CD4-positive, alpha-beta T cell treated with Interferon alpha-2 for 1 hour (primary cell): ENCODE results near the gene RAPGEF5.

Source experiments
- DNase-seq, 2 donors: peaks; one replicate each; pipeline ENCODE4 v3.0.0-alpha.2; 2020 to 2022

RAPGEF5 gene

DNA sequence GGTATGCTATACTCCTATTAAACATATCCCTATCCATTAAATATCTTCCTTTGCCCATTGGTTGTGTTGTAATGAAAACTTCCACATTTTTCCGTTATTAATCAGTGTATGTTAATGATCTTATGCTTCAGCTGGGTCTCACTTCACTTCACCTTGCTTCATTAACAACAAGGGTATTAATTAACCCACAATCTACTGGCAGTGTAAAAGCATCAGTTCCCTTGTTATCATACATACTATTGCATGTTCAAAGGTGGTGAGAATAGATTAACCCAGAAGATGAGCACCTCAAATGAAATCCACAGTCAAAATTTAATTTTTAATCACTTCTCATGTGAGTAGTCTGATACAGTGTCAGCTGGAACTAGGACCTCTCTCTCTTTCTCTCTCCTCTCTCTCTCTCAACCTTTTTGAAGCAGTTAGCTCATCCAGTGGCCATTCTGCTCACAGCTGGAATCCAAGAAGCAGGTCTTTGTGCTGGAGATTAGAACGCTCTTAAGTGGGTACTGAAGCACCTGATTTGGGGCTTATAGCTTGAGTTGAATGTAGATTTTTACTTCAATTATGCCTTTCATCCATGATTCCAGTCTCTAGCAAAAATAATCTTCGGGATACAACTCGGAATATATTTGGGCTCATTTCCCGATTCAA, 172.3 kb downstream of the RAPGEF5 start:
- DNase-seq = no peak

DNA sequence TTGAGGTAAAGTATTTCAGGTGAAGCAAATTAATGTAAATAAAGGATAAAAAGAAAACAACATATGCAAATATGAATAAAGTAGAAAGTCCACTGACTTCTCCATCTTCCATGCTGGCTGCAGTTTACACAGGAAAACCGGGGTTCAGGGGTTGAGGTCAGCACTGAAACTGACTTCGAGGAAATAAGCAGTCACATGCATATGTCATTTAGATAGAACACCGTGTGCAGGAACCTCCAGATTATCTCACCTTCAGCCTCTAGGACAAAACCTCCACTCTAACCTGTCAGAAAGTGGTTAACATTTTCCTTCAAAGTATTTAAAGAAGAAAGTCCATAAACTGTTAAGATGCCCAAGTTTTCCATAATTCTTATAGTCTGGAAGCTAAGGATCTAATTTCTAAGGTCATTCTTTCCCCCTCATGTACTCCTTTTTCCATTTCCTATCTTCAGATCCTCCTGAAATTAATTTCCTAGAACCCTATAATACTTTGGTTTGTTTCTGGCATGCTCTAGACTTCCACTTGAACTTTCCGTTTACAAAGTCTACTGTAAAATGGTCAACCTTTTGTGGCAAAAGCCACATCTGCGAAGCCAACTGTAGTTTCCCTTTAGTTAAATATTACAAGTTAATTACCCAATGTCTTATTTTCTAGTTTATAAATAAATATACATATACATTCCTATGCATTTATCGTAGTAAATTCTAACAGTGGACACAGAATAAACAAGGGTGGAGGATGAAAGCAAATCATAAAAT, 173.3 kb downstream of the RAPGEF5 start:
- no peak for DNase-seq

DNA sequence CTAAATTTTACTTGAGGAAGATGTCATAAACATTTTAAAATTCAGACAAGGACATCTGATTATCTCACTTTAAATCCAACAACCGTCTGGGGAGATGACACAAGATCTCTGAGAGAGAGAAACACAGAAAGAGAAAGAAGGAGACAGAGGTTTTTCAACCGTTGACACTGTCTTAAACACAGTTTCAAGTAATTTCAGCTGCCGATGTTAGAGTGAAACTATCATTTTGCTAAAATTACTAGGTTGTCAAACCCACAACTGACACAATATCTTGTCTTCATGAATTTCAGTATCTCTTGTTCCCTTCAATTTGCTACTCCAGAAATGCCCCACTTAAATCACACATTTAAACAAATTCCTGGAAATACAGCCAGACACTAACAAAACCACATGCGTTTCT, 174.8 kb downstream of the RAPGEF5 start:
- no peak for DNase-seq

DNA sequence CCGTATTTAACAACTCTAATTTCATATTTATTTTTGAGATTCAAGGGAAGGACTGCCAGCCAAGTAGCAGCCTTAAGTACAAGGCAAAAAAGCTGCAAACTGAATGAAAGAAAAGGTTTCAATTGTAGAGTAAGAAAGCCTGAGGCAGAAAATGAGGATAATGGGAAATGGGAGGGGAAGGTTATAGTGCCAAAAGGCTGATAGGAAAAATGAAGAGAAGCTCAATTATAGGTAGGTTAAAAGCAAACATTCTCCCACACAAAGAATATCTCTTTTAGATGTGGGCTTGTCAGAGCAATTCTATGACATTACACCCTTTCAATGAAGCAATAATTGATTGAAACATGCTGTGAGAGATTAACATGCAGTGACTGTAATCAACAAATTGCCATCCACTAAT, 175.3 kb downstream of the RAPGEF5 start:
- no peak for DNase-seq

DNA sequence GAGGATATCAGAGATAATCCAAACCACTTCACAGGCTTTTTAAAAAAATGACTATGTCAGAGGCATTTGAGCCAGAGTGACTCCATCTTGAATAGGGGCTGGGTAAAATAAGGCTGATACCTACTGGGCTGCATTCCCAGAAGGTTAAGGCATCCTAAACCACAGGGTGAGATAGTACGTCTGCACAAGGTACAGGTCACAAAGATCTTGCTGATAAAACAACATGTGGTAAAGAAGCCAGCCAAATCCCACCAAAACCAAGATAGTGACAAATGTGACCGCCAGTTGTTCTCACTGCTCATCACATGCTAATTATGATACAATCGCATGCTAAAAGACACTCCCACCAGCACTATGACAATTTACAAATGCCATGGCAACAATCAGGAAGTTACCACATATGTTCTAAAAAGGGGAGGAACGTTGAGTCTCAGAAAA, 177.5 kb downstream of the RAPGEF5 start:
- no peak for DNase-seq

DNA sequence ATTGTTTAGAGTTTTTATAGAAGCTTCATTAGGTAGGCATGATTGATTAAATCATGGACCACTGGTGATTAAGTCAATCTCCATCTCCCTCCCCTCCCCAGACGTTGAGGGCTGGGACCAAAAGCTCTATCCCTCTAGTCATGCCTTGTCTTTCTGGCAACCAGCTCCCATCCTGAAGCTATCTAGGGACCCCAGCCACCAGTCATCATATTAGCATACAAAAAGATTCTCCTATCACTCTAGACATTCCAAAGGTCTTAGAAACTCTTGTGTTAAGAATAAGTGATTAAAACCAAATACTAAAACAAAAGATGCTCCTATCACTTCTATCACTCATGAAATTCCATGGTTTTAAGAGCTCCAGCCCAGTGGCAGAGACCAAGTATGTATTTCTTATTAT, 178.2 kb downstream of the RAPGEF5 start:
- no peak for DNase-seq

DNA sequence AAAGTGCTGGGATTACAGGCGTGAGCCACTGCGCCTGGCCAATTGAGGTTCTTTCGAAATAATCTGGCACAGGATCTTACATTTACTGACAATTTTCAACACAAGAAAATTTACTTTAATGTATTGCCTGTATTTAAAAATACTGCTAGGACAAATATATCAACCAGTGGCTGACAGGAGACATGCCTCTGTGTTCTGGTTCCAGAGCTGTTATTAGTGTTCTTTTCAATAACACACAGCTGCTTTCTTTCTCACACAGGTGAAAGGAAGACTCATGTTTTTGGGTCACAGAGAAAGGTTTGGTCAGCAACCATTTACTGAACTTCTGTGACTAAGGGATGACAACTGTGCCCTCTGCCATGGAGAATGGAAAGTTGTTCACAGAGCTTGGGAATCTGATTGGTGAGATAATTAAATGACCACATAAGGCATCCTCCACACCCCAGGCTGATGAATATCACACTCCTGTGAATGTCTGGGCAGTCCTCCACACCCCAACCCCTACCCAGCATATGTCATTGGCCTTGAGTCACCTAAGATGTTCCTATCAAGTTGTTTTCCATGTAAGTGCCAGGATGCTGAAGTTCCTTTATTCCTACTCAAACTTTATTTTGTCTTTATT, 180.1 kb downstream of the RAPGEF5 start:
- DNase-seq = no peak

DNA sequence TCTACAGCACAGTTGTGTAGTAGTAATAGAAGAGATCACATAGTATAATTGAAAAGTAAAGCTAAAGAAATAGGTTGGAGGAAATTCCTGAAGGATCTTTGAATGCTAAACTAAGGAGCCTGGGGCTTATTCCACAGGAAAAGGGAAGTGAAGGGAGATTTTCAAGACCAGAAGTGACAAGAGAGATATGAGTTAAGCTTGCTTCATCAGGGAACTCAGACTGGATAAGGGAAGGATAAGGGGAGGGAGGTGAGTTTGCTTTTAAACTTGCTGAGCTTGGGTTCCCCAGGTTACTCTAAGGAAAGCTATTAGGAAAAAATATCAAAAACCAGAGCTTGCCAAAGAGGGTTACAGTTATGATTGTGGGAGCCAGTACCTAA, 182.4 kb downstream of the RAPGEF5 start:
- no peak for DNase-seq

DNA sequence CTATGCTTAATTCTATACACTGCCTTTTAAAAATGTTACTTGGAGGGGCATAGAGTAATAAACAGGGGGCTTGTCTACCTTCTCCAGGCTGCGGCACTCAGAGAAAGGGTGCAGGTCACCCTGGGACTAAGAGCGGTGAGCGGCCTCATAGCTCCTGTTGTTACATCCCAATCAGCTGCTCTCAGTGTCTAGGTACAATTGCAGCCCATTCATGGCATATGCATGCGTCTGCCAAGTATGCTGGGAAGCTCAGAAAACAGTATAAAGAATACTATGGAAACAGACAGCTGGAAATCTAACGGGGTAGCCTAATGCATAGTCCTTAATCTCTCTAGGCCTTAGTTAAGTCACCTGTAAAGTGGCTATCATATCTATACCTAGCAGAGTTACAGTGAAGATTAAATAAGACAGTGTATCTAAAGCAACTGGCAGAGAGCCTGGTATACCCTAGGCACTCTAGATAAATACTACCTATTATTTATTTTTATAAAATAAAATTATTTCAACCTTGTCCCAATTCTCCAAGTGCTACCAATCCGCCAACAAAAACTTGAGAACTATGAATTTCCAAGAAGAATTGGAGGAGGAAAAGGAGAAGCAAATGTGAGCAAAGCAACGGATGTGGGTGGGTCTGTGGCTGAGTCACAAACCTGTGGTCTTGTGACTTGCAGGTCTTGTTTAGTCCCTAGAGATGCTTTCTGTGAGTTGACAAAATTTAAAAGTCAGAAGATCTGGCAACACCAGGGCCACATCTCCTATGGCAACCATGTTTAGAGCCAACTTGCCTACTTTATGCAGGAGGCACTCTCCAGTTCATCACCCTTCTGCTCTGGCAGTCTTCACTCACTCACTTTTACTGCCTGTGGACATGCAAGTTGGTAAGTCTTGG, 183.0 kb downstream of the RAPGEF5 start:
- peak in 1 of 2 donors; percentile 9 for DNase-seq

DNA sequence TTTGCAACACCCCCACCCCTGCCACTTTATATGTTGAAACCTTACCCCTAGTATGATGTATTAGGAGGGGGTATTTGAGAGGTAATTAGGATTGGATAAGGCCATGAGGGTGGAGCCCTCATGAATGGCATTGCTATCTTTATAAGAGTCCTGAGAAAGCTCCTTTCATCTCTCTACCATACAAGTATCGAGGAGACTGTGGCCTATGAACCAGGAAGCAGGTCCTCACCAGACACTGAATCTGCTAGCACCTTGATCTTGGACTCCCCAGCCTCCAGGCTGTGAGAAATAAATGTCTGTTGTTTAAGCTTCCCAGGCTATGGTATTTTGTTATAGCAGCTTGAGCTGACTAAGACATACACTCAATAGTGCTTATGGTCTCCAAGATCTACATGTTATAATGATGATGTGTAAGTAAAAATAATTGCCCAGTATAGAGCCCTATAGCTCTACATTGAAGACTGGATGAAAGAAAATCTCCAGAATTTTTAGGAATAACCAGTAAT, 188.8 kb downstream of the RAPGEF5 start:
- no peak for DNase-seq

DNA sequence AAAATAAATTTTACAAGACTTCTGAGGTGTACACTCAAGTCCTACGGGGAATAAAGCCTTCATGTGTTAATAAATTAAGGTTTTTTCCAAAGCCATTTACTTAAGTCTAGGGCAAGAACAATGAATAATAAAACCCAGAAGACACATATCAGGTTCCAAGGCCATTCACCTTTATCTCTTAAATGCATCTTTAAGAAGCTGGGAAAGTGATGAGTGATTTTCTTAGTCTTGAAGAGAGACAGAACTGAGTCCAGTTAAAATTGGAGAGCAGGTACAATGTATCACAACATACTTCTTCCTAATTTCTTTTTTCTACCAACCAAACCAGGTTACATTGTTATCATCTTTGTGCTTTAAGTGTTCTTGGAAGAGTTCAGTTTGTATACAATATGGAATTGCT, 189.5 kb downstream of the RAPGEF5 start:
- no peak for DNase-seq

DNA sequence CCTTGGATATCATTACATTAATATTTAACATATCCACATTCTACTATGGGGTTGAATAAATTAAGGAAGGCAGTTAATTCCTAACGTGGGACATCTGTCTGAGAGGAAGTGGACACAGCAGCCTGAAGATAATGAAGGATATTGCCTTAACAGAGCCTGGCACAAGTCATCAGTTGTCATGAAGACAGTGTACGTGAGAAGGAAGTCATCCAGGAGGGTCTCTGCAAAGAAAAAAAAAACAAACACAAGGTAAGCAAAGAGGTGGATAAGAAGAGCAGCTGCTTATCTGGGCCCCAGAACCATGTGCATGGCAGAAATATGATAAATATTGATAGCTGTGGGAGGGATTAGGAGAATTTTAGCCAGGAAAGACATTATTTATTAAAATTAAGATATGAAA, 190.0 kb downstream of the RAPGEF5 start:
- DNase-seq = no peak

DNA sequence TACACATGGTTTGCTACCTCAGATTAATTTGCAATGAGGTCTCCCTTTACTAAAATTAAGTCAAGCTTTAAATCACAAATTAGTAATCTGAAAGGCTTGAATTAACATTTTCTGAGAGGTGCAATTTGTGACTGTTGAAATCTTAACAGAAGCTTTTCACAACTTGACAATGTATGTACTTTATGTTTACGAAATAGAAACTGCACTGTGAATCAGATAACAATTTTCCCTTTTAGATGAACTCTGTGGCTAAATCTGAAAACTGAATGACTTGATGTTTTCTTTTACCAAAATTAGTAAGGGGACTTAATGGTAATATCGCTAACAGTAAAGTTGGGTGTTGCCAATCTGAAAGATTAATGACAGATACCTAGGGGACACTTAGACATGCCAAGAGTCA, 197.6 kb downstream of the RAPGEF5 start:
- no peak for DNase-seq

DNA sequence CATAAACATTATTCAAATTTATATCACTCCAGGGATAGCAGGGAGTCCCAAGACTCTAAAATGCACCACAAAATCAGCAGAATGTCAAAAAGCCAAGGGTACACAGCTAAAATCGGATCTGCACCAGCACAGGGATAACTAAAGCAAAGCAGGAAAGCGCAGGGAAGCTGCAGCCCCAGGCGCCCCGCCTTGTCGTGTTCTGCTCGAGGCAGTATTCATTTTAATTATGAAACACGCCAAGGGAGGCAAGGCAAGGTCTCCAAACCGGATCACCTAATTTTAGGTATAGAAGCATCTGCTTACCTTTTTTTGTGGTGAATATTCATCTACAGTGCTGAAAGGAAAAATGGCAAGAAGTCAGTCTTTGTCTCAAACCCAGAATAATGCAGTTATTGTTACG, 199.4 kb downstream of the RAPGEF5 start:
- DNase-seq = no peak

DNA sequence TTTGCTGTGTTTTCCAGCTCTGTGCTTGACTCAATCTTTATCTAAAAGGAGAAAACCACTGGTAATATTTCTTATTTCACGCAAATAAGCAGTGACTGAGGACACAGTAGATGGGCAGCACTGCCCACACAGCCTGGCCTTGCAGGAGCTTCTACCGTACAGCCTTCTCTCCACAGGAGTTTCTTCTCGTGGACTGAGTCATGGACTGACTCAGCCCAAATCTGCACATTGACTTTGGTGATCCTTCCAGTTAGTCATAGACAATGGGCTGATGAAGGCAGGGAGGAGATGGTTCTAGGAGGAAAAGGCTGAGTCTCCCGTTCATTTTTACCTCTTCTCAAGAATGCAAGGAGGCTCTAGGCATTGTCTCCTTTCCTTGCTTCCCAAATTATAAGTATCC, 200.7 kb downstream of the RAPGEF5 start:
- DNase-seq = no peak

DNA sequence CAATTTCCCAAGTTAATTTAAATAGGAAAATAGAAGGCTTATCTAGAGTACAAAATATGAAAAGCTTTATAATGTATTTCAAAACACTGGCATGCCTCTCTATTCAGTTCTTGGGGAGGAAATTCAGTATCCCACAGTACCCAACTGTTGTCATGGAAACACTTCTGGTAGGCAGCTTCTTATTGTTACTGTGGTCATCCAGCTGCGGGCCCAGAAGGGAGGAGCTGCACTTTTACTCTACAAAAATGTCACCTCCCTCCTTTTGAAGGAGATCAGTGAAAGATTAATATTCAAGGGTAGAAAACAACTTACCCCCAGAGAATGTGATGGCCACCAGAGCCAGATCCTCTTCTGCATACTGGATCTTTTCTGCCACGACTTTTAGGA, 202.8 kb downstream of the RAPGEF5 start:
- DNase-seq = no peak

DNA sequence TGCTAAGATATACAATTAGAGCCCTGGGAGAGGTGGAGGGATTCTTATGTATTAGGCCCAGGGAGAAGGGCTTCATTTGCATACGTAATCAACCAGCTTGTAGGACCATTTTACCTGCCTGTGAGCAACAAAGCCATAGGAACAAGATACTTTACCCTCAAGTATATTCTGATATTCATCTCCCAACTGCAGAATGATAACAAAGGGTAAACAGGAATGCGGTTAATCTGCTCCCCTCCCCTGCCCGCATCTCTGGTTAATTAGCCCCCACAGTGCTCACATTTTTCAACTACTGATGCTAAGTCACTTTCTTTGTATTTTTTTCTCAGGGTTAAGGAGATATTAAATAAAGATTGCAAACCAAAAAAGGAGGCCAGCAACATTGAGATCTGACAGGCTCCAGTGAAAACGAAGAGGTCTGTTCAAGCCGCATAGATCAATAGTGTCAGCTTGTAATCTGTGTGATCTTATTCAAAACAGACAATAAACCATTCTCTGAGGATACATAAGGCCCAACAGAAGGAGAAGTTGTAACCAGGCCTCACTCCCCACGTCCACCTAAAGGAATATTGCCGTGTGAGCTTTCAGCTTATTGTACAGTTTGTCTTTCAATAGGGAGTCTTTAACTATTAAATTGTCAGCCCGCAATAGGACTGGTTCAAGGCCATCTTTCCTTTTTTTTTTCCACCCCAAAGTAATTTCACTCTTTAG, 203.4 kb downstream of the RAPGEF5 start:
- DNase-seq = no peak

DNA sequence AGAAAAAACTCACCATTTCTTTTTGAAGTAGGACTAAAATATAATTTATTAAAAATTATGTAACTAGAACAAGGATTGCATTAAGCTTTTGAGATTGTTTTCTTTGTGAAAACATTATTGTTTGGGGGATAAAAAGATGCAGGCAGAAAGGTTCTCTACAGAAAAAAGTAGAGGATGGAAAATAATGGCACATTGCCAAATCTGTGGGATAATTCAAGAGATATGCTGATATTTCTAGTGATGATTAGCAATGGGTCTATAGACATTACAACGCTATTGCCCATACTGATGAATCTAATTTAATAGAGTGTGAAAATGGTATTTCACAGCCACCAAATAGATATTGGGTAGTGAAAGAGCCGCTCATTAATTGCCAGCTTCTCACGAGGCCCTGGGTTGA, 204.3 kb downstream of the RAPGEF5 start:
- DNase-seq = no peak

DNA sequence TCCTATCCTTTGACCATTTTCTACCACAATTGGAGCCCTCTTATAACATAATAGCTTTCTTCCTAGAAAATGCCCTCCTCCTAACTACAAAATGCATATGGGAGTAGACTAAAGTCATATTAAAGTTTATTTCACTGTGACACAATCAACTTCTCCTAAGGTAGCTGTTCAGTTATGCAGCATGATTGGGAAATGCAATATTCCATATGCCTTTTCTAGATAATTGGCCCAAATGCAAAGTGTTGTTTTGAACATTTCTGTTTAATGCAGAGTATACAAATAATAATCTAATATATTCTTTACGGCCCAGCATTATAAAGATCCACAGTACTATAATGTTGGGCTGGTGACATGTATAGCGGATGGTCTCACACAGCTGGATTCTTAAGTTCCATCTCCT, 205.1 kb downstream of the RAPGEF5 start:
- DNase-seq = no peak

DNA sequence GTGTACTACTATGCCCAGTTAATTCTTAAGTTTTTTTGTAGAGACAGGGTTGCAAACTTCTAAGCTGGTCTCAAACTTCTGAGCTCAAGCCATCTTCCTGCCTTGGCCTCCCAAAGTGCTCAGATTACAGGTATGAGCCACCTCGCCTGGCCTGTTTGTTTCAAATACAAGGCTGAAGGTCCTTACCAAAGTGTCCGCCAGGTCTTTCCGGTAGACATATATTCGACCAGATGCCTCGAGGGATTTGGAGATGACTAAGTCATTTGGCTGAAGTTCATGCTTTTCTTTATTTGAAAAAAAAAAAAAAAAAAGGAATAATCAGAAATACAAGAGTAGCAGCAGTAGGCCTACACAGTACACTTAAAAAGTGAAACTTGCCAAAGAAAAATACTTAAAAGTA, 206.7 kb downstream of the RAPGEF5 start:
- DNase-seq = no peak

DNA sequence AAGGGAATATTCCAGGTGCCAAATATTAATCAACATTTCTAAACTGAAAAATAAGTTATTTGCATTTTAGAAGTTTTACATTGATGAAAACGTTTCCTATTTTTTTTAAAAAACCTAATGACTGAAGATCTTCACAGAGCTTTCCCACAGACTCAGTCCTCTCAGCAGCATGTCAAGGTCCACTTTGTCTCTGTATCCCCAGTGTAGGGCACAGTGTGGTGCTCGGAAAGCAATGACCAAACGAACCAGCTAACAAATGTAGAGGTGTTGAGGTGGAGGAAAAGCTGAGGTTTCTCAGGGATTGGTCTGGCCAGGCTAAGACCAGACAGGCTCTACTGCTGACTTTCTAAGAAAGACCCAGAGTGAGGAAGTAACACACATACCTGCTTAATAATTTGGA, 209.1 kb downstream of the RAPGEF5 start:
- DNase-seq = no peak

DNA sequence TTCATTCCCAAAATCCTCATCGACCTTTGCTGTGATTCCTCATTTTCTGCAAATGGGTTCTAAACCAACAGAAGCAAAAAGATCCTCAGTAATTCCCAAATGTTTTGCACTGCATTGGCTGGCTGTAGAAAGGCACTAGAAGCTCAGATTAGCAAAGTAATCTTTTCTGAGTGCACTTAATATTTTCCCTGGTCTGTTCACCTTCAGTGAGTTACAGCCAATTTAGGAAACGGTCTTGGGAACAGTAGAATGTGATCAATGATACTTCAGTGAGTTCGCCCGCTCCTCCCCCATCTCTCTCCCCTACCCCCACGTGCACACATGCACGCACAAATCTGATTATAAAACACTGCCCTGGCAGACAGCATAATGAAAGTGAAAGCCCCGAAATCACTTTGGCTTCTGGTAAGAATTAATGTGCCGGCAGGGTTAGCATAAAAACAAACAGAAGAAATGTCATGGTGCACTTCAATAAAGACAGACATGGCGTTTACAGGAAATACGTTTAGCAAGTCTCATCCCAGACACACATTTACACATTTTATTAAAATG, 209.9 kb downstream of the RAPGEF5 start:
- DNase-seq = peak in 1 of 2 donors; percentile 4
